PC-9 (cell line): ENCODE data around the gene ABLIM1. TPM values are rescaled to one million over a fixed set of nuclear protein-coding genes. Genes with fewer than 3 reads are reported as not detected.

Experiments used
- BruUV-seq: library from RNA; stranded (reverse); fragments of 400-500 nt; replicated peaks from 2 replicates; lab custom pipeline; 2021; lab: Mats Ljungman, UMichigan
- CTCF ChIA-PET: fragments of 300-600 bp; sonication (Branson Sonifier 250); formaldehyde crosslinking; loops from one replicate; lab custom pipeline; 2022; ENCODE audit warnings: antibody characterized with exemption; lab: Charles Lee
- POLR2A ChIA-PET: fragments of 300-600 bp; sonication (Branson Sonifier 250); formaldehyde crosslinking; loops from one replicate; lab custom pipeline; 2022; ENCODE audit warnings: antibody characterized with exemption; ENCODE audit not compliant: unreplicated experiment; lab: Charles Lee
- DNase-seq, 2 experiments: peaks; one replicate each; pipeline versions ENCODE4 v3.0.0 to v3.0.0-alpha.2; 2015 to 2022; ENCODE audit warnings: mixed read lengths in 1 of 2
- H2AFZ ChIP-seq: fragments of 200-600 bp; sonication (generic); 2 replicates; pipeline ENCODE4 v1.8.1; 2017; ENCODE audit warnings: antibody characterized with exemption
- H3F3A ChIP-seq: fragments of 200-600 bp; sonication (generic); 2 replicates; pipeline ENCODE4 v1.8.1; 2017; ENCODE audit warnings: antibody characterized with exemption, mild to moderate bottlenecking, low read depth; ENCODE audit not compliant: insufficient read depth
- H3K27ac ChIP-seq: fragments of 200-600 bp; sonication (generic); 2 replicates; pipeline ENCODE4 v1.6.1; 2016; ENCODE audit warnings: mixed run types
- H3K27me3 ChIP-seq: fragments of 200-600 bp; sonication (generic); 2 replicates; pipeline ENCODE4 v1.6.1; 2016; ENCODE audit warnings: low read depth, mixed run types; ENCODE audit not compliant: insufficient read depth
- H3K36me3 ChIP-seq: fragments of 200-600 bp; sonication (generic); 2 replicates; pipeline ENCODE4 v1.6.1; 2016; ENCODE audit warnings: low read depth, mixed run types
- H3K4me1 ChIP-seq: fragments of 200-600 bp; sonication (generic); replicated peaks from 2 replicates; pipeline ENCODE4 v1.6.1; 2016; ENCODE audit warnings: mixed run types; ENCODE audit not compliant: insufficient read depth
- H3K4me2 ChIP-seq: fragments of 200-600 bp; sonication (generic); 2 replicates; pipeline ENCODE4 v1.6.1; 2017; ENCODE audit warnings: mixed run types
- H3K4me3 ChIP-seq: fragments of 200-600 bp; sonication (generic); 2 replicates; pipeline ENCODE4 v1.6.1; 2016; ENCODE audit warnings: mixed run types
- H3K79me2 ChIP-seq: fragments of 200-600 bp; sonication (generic); 2 replicates; pipeline ENCODE4 v1.6.1; 2017; ENCODE audit warnings: low read depth, mixed run types
- H3K9me2 ChIP-seq: fragments of 200-600 bp; sonication (generic); 2 replicates; pipeline ENCODE4 v1.8.1; 2017; ENCODE audit warnings: mild to moderate bottlenecking; ENCODE audit not compliant: insufficient read depth
- H3K9me3 ChIP-seq: fragments of 200-600 bp; sonication (generic); 2 replicates; pipeline ENCODE4 v1.8.1; 2016; ENCODE audit warnings: low read depth; ENCODE audit not compliant: insufficient read depth
- H4K20me1 ChIP-seq: fragments of 200-600 bp; sonication (generic); 2 replicates; pipeline ENCODE4 v1.8.1; 2017; ENCODE audit not compliant: insufficient read depth
- EZH2 ChIP-seq: fragments of 200-600 bp; sonication (generic); IDR thresholded peaks from 2 replicates; pipeline ENCODE4 v1.8.0; 2017; ENCODE audit warnings: antibody characterized with exemption, low read depth
- intact Hi-C: fragments of 100-400 bp; cut with micrococcal nuclease; formaldehyde crosslinking; loops from one replicate; pipeline ENCODE4 v1.10.0; 2022; ENCODE audit not compliant: unreplicated experiment
- total RNA-seq: library from RNA; stranded (reverse); gene quantifications from 2 replicates; pipeline ENCODE4 v1.2.3, GENCODE V29; 2021
- TF ChIP-seq, protein P1 (sequence below): fragments of 200-600 bp; sonication (generic); conservative IDR thresholded peaks from 2 replicates; pipeline ENCODE4 v1.6.1; 2017; ENCODE audit warnings: mixed run types, antibody characterized with exemption, mild to moderate bottlenecking, moderate library complexity

Gene ABLIM1
- total RNA-seq, 1 experiment from 2014 or later, result 68.7 TPM

DNA sequence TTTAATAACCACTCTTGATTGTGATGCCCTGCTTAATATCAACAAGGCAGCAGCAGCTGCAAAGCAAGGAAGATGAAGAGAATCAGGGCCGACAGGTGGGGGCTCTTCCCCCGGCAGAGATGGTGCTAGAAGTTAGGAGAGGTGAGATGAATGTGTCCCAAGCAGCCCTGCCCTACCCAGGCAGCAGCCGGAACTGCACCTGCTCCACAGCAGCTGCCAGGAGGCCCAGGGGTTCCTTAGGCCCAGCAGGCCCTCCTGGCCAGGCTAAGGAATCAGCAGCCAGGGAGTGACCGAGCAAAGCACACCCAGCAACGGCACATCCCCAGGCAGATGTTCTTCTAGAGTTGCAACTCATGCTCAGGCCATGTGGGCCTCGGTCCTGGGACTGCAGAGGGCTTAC, 271.6 kb downstream of the ABLIM1 start:
- Histone ChIP-seq H3K27me3 (no peaks in the 10 kb centered on the region), H3K9me3 (no peaks in the 10 kb centered on the region), H3K4me2 (no peak overlapping the region), H3K27ac (no peak overlapping the region), H3F3A (peaks cover 4% of the 10 kb centered on the region; the same call in 1 of the 2 replicates), H3K9me2 (no peaks in the 10 kb centered on the region), H2AFZ (no peak overlapping the region), H3K4me1 (peaks cover 32% of the 10 kb centered on the region), H3K36me3 (no peaks in the 10 kb centered on the region), H4K20me1 (no peaks in the 10 kb centered on the region), H3K79me2 (peaks cover 16% of the 10 kb centered on the region; the same call in 1 of the 2 replicates), H3K4me3 (no peak overlapping the region)
- no peak for DNase-seq
- intact Hi-C loops, result no loop called here
- BruUV-seq, result no TSS peak
- CTCF ChIA-PET, result no interaction called here
- POLR2A ChIA-PET, result no interaction called here
- TF ChIP-seq, protein P1, sequence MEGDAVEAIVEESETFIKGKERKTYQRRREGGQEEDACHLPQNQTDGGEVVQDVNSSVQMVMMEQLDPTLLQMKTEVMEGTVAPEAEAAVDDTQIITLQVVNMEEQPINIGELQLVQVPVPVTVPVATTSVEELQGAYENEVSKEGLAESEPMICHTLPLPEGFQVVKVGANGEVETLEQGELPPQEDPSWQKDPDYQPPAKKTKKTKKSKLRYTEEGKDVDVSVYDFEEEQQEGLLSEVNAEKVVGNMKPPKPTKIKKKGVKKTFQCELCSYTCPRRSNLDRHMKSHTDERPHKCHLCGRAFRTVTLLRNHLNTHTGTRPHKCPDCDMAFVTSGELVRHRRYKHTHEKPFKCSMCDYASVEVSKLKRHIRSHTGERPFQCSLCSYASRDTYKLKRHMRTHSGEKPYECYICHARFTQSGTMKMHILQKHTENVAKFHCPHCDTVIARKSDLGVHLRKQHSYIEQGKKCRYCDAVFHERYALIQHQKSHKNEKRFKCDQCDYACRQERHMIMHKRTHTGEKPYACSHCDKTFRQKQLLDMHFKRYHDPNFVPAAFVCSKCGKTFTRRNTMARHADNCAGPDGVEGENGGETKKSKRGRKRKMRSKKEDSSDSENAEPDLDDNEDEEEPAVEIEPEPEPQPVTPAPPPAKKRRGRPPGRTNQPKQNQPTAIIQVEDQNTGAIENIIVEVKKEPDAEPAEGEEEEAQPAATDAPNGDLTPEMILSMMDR, result no peak
- no peak for TF ChIP-seq EZH2

DNA sequence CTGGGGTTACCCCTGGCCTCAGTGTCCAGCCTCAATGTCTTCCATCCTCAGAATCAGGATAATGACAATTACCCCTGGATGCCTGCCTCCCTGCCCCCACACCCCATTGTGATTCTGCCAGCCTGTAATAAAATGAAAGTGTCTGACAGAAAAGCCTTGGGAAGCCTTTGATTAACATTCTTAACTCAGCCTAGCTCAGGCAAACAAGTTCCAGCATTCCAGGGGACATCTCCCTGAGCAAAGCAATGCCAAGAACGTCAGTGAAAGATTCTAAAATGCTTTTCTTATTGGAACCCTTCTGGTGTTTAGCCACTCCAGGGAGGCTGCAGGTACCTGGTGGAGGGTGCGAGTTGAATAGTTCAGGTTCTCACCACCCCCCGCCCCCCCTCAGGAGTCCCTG, 272.5 kb downstream of the ABLIM1 start:
- Histone ChIP-seq H3F3A (peaks cover 4% of the 10 kb centered on the region; the same call in 1 of the 2 replicates), H3K4me1 (peaks cover 24% of the 10 kb centered on the region), H3K9me3 (no peaks in the 10 kb centered on the region), H3K4me3 (no peak overlapping the region), H3K4me2 (no peak overlapping the region), H3K36me3 (no peaks in the 10 kb centered on the region), H2AFZ (no peak overlapping the region), H3K27me3 (no peaks in the 10 kb centered on the region), H3K79me2 (peaks cover 15% of the 10 kb centered on the region; the same call in 1 of the 2 replicates), H3K27ac (no peak overlapping the region), H4K20me1 (no peaks in the 10 kb centered on the region), H3K9me2 (no peaks in the 10 kb centered on the region)
- no TSS peak for BruUV-seq
- CTCF ChIA-PET, result no interaction called here
- intact Hi-C loops, result no loop called here
- POLR2A ChIA-PET, result no interaction called here
- TF ChIP-seq EZH2, result no peak
- TF ChIP-seq, protein P1, result no peak
- no peak for DNase-seq

DNA sequence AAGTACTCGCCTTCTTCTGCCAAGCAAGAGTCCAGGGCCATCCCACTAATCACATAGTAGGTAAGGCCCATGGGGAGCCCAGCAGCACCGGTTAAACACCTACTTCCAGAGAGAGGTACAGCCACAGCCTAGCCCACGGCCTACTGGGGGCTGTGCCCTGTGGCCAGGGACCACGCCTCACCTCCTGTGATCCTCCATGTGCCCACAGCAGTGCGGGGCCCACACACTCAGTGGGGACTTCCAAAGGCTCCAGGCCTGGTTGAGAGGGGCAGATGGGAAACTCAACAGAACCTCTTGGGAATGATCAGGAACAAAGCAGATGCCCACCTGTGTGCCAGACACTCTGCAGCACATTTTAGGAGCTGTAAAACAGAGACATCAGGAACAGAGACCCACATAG, 273.5 kb downstream of the ABLIM1 start:
- Histone ChIP-seq H3K79me2 (peaks cover 15% of the 10 kb centered on the region; the same call in 1 of the 2 replicates), H3K4me1 (peaks cover 22% of the 10 kb centered on the region), H3K9me3 (no peaks in the 10 kb centered on the region), H3F3A (peaks cover 2% of the 10 kb centered on the region; the same call in 1 of the 2 replicates), H3K36me3 (no peaks in the 10 kb centered on the region), H3K27me3 (no peaks in the 10 kb centered on the region), H4K20me1 (no peaks in the 10 kb centered on the region), H3K4me3 (no peak overlapping the region), H3K4me2 (no peak overlapping the region), H3K9me2 (no peaks in the 10 kb centered on the region), H2AFZ (no peak overlapping the region), H3K27ac (no peak overlapping the region)
- no peak for TF ChIP-seq EZH2
- TF ChIP-seq, protein P1, result no peak
- ChIA-PET POLR2A (no interaction called here), CTCF (no interaction called here)
- no peak for DNase-seq
- intact Hi-C loops, result no loop called here
- no TSS peak for BruUV-seq
